Airway epithelial cell (primary cell): ENCODE results near the gene LIPA. TPM values are rescaled to one million over a fixed set of nuclear protein-coding genes. Genes with fewer than 3 reads are reported as not detected.

Experiments used
- total RNA-seq: library from RNA; depleted of rRNA; stranded (reverse); fragments of >200 nt; gene quantifications from 2 replicates; pipeline ENCODE4 v1.2.3, GENCODE V29; 2015

LIPA gene
- 33.5 and 37.3 TPM in 2 replicates for total RNA-seq

GRCh38 chr10:89251409-89252224 lies at the start of gene LIPA:
LIPA (minus strand) TSS chr10:89251775; CDS start chr10:89247648, 4,127 bp downstream.

GRCh38 chr10:89207181-89207800 lies 44.3 kb downstream of the LIPA start, which contains the start of gene CH25H:
CH25H (minus strand) TSS chr10:89207317; CDS start chr10:89207292, 25 bp downstream.

Other genes with a start within 250 kb of the LIPA start
- gene CH25H, start 44.5 kb downstream of the LIPA start, total RNA-seq, result 0.33 TPM in 1 of 2 replicates, not detected in the other
- 0.19 and 0.28 TPM in 2 replicates for gene IFIT2, start 50.3 kb upstream of the LIPA start, total RNA-seq
- 0.71 and 0.93 TPM in 2 replicates for gene IFIT3, start 76.2 kb upstream of the LIPA start, total RNA-seq
- not detected in 2 replicates for gene IFIT1B, start 126.3 kb upstream of the LIPA start, total RNA-seq
- 0.14 and 0.42 TPM in 2 replicates for gene IFIT1, start 140.8 kb upstream of the LIPA start, total RNA-seq
- gene IFIT5, start 162.8 kb upstream of the LIPA start, total RNA-seq, result 3.7 and 3.9 TPM in 2 replicates